ENCODE measurements around the gene ELMO1. TPM values are rescaled to one million over a fixed set of nuclear protein-coding genes. Genes with fewer than 3 reads are reported as not detected.

The ELMO1 gene
- total and polyA plus RNA-seq, 2 experiments from 2014 or later, result 9.6 to 10.8 TPM

DNA sequence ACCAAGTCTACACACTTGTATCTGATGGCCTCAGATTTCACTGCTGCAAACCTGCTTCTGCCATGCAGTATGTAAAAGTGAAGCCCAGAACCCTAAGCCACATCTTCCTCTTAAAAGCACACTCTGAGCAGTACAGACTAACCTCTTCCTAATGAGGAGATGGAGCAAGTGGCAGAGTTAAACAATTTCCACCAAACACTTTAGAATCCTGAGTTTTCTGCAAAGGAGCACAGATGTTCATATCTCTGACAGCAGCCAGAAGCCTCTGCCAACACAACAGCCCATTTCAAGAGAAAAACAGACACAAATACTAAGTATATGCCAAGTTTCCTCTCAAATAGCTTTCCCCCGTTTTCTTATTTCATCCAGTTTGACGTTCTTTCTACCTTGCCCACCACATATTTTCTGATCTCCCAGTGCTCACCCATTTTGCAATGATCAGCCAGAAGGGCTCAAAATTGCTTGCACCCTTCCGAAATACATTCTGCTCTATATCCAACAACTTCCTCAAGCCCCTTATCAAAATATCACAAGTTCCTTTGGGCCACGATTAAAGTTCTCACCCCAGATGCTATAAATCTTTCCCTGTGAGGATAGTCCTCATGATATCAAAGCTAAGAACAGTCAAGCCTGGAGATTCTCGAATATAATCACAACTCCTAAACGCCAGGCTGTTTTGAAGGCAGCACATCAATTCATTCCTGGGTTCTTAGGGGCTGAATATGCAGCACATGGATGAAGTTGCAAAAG, 27.5 kb downstream of the ELMO1 start:
- DNase-seq (ENCODE audit: low read depth in 1 of 2, low spot score in 1 of 2), result peak in 1 of 2 donors; percentile 57
- H3K27me3 ChIP-seq, result no peaks in the 10 kb centered on the region
- TF ChIP-seq, protein P1, sequence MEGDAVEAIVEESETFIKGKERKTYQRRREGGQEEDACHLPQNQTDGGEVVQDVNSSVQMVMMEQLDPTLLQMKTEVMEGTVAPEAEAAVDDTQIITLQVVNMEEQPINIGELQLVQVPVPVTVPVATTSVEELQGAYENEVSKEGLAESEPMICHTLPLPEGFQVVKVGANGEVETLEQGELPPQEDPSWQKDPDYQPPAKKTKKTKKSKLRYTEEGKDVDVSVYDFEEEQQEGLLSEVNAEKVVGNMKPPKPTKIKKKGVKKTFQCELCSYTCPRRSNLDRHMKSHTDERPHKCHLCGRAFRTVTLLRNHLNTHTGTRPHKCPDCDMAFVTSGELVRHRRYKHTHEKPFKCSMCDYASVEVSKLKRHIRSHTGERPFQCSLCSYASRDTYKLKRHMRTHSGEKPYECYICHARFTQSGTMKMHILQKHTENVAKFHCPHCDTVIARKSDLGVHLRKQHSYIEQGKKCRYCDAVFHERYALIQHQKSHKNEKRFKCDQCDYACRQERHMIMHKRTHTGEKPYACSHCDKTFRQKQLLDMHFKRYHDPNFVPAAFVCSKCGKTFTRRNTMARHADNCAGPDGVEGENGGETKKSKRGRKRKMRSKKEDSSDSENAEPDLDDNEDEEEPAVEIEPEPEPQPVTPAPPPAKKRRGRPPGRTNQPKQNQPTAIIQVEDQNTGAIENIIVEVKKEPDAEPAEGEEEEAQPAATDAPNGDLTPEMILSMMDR (IDR thresholded peaks at IDR 0.05; ENCODE audit: low read depth, low read length), result no peak
- no peaks in the 10 kb centered on the region for H3K4me1 ChIP-seq (ENCODE audit: low read depth)
- no peaks in the 10 kb centered on the region for H3K36me3 ChIP-seq
- H3K9me3 ChIP-seq (ENCODE audit: low read depth), result no peaks in the 10 kb centered on the region
- no peak overlapping the region for H3K4me3 ChIP-seq
- no peak overlapping the region for H3K27ac ChIP-seq

DNA sequence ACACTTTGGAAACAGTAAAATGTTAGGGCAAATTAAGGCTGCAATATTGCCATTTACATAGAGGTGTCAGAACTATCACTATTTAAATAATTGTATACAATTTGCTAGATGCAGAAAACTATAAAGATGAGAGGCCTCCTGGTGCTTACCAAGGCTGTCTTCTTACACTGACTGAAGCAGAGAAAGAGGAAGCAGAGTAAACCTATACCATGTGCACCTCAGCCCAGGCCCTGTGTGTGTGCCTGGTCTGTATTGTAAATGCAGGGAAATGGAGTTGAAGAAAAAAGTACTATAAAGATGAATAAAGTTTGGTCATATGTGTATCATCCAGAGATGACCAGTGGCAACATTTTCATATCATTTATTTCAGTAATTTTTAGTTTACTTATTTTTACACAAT, 29.2 kb downstream of the ELMO1 start:
- Histone ChIP-seq H3K9me3 (ENCODE audit: low read depth) (no peaks in the 10 kb centered on the region), H3K4me3 (no peak overlapping the region), H3K27ac (no peak overlapping the region), H3K27me3 (no peaks in the 10 kb centered on the region), H3K4me1 (ENCODE audit: low read depth) (no peaks in the 10 kb centered on the region), H3K36me3 (no peaks in the 10 kb centered on the region)
- no peak for DNase-seq (ENCODE audit: low read depth in 1 of 2, low spot score in 1 of 2)
- TF ChIP-seq, protein P1 (IDR thresholded peaks at IDR 0.05; ENCODE audit: low read depth, low read length), result no peak

DNA sequence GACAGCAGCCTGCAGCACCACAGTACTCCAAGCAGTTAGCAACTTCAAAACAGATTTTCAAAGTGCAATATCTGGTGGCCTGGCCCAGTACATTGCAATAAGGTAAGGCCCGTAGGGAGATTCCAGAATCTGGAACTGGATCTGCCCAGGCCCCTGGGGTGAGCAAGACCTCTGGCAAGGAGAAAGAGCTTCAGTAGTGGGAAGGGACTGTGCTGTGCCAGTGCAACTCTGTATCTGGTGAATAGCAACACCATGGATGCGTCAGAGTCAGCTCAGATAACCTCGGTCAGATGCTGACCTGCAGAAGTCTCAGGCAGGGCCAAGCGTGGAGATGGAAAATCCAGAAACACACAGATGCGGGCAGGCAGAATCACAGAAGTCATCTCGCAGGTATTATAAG, 30.3 kb downstream of the ELMO1 start:
- H3K9me3 ChIP-seq (ENCODE audit: low read depth), result no peaks in the 10 kb centered on the region
- H3K36me3 ChIP-seq, result no peaks in the 10 kb centered on the region
- no peaks in the 10 kb centered on the region for H3K27me3 ChIP-seq
- H3K4me3 ChIP-seq, result no peak overlapping the region
- DNase-seq (ENCODE audit: low read depth in 1 of 2, low spot score in 1 of 2), result no peak
- peak overlapping the region; percentile 42 for H3K27ac ChIP-seq
- no peaks in the 10 kb centered on the region for H3K4me1 ChIP-seq (ENCODE audit: low read depth)
- TF ChIP-seq, protein P1 (IDR thresholded peaks at IDR 0.05; ENCODE audit: low read depth, low read length), result no peak

DNA sequence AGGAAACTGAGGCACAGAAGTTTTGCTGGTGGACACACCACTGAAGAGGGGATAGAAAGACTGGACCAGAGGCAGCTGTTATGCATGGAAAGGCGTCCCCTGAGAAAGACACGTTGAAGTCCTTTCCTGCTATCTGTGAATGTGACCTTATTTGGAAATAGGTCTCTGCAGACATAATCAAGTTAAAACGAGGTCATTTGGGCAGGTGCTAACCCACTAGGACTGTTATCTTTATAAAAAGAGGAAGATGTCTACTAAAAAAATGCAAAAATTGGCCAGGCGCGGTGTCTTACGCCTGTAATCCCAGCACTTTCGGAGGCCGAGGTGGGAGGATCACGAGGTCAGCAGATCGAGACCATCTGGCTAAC, 31.6 kb downstream of the ELMO1 start:
- Histone ChIP-seq H3K4me3 (no peak overlapping the region), H3K36me3 (no peaks in the 10 kb centered on the region), H3K27me3 (no peaks in the 10 kb centered on the region), H3K27ac (no peak overlapping the region), H3K9me3 (ENCODE audit: low read depth) (no peaks in the 10 kb centered on the region), H3K4me1 (ENCODE audit: low read depth) (no peaks in the 10 kb centered on the region)
- no peak for DNase-seq (ENCODE audit: low read depth in 1 of 2, low spot score in 1 of 2)
- TF ChIP-seq, protein P1 (IDR thresholded peaks at IDR 0.05; ENCODE audit: low read depth, low read length), result no peak

DNA sequence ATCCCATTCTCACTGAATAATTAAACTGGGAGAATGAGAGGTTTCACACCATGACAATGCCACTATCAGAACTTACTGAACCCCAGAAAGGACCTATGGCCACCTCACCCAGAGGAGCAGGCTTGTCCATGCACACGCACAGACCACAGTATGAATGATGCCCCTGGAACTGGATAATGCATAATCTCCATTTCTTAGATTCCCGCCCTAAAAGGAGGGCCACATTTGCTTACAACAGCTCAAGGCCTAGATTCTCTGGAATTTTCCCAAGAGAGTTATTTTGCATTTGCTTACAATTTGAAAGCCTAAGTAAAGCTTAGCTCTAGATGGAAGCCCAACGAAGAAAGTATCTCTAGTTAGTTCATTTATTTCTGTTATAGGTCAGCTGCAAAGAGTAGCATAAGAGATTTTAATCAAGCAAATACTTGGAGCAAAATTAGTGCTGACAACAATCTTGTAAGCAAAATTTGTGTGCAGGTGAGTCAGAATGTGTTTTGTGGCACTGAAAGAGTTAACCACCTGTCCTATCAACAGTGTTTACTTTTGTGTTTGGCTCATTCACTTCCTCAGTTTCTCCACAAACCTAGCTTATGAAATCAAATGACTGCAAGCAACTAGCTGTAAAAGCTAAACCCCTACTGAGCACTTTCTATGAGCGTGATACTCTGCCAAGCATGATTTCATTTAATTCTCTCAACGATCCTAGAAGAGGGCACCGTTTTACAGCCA, 32.1 kb downstream of the ELMO1 start:
- H3K27me3 ChIP-seq, result no peaks in the 10 kb centered on the region
- TF ChIP-seq, protein P1 (IDR thresholded peaks at IDR 0.05; ENCODE audit: low read depth, low read length), result no peak
- no peaks in the 10 kb centered on the region for H3K36me3 ChIP-seq

More for the DNA sequence above, 32.1 kb downstream of the ELMO1 start:
- Histone ChIP-seq H3K4me1 (ENCODE audit: low read depth) (no peaks in the 10 kb centered on the region), H3K4me3 (no peak overlapping the region), H3K27ac (no peak overlapping the region), H3K9me3 (ENCODE audit: low read depth) (no peaks in the 10 kb centered on the region)
- no peak for DNase-seq (ENCODE audit: low read depth in 1 of 2, low spot score in 1 of 2)
